ENCODE data around the gene SLC22A7. TPM values are rescaled to one million over a fixed set of nuclear protein-coding genes. Genes with fewer than 3 reads are reported as not detected.

SLC22A7 gene
- total and polyA plus RNA-seq, 2 donors from 2014 or later = 2.0 to 34.8 TPM

GRCh38 chr6:43296780-43297497, 1.1 kb upstream of the SLC22A7 start:
- H3K27ac ChIP-seq (ENCODE audit: low read depth in 2 of 2, low read length in 2 of 2) = peak overlapping the region; percentile 29 to 82
- FAIRE-seq = no peak

GRCh38 chr6:43298565-43299337, 691 bp downstream of the SLC22A7 start:
- no peak for DNase-seq
- no peak for FAIRE-seq
- H3K36me3 ChIP-seq (ENCODE audit: control insufficient read depth in 2 of 3, insufficient read depth in 3 of 3, low read length in 3 of 3) = no peaks in the 10 kb centered on the region
- peak overlapping the region in 2 of 3 donors; percentile 69 to 72 for H3K4me3 ChIP-seq (ENCODE audit: low read length in 3 of 3)
- TF ChIP-seq CTCF (IDR thresholded peaks at IDR 0.05; ENCODE audit: borderline replicate concordance, extremely low read depth, insufficient read depth) = no peak
- peak overlapping the region; percentile 44 to 82 for H3K27ac ChIP-seq (ENCODE audit: low read depth in 2 of 2, low read length in 2 of 2)
- intact Hi-C loops (cut with DNase I) = no loop called here
- H3K9ac ChIP-seq (ENCODE audit: low read length in 3 of 3) = peak overlapping the region in 1 of 3 donors; percentile 13
- peaks cover 0 to 5% (median 3%) of the 10 kb centered on the region in 3 donors for H3K4me1 ChIP-seq (ENCODE audit: control insufficient read depth in 2 of 3, insufficient read depth in 2 of 3, low read depth in 1 of 3, low read length in 3 of 3)
- H3K27me3 ChIP-seq (ENCODE audit: control insufficient read depth, insufficient read depth, low read length) = no peaks in the 10 kb centered on the region
- H3K9me3 ChIP-seq (ENCODE audit: control insufficient read depth in 2 of 3, insufficient read depth in 1 of 3, low read length in 3 of 3) = no peaks in the 10 kb centered on the region

More at GRCh38 chr6:43296780-43297497, 1.1 kb upstream of the SLC22A7 start:
- no peaks in the 10 kb centered on the region for H3K9me3 ChIP-seq (ENCODE audit: control insufficient read depth in 2 of 3, insufficient read depth in 1 of 3, low read length in 3 of 3)
- H3K27me3 ChIP-seq (ENCODE audit: control insufficient read depth, insufficient read depth, low read length) = no peaks in the 10 kb centered on the region
- H3K4me3 ChIP-seq (ENCODE audit: low read length in 3 of 3) = no peak overlapping the region
- H3K4me1 ChIP-seq (ENCODE audit: control insufficient read depth in 2 of 3, insufficient read depth in 2 of 3, low read depth in 1 of 3, low read length in 3 of 3) = peaks cover 0 to 5% (median 3%) of the 10 kb centered on the region in 3 donors
- DNase-seq = no peak
- TF ChIP-seq CTCF (IDR thresholded peaks at IDR 0.05; ENCODE audit: borderline replicate concordance, extremely low read depth, insufficient read depth) = no peak
- H3K9ac ChIP-seq (ENCODE audit: low read length in 3 of 3) = no peak overlapping the region
- intact Hi-C loops (cut with DNase I) = no loop called here
- H3K36me3 ChIP-seq (ENCODE audit: control insufficient read depth in 2 of 3, insufficient read depth in 3 of 3, low read length in 3 of 3) = no peaks in the 10 kb centered on the region

DNA sequence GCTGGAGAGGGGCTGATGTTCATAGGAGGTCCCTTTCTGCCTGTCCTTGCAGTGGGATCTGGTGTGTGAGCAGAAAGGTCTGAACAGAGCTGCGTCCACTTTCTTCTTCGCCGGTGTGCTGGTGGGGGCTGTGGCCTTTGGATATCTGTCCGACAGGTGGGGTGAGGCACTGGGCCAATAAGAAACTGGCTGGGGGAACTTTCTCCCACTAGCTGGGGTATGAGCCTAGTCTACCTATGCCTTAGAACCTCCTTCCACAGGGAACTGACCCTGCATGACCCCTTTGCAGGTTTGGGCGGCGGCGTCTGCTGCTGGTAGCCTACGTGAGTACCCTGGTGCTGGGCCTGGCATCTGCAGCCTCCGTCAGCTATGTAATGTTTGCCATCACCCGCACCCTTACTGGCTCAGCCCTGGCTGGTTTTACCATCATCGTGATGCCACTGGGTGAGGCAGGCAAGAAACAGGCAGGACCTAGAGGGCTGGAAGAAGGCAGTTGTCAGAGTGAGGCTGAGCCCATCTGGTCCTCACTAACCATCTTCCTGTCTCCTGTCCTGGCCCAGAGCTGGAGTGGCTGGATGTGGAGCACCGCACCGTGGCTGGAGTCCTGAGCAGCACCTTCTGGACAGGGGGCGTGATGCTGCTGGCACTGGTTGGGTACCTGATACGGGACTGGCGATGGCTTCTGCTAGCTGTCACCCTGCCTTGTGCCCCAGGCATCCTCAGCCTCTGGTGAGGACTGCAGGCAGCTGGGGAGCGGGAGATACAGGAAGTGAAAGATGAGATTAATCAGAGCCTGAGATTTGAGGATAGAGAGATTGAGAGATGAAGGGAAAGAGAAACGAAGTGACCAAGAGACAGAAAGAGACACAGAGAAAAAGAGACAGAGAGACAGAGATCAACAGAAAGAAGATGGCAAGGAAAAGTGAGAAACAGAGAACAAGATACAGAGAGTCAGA, 1.6 kb downstream of the SLC22A7 start:
- Histone ChIP-seq H3K9me3 (ENCODE audit: control insufficient read depth in 2 of 3, insufficient read depth in 1 of 3, low read length in 3 of 3) (no peaks in the 10 kb centered on the region), H3K4me1 (ENCODE audit: control insufficient read depth in 2 of 3, insufficient read depth in 2 of 3, low read depth in 1 of 3, low read length in 3 of 3) (peaks cover 0 to 5% (median 3%) of the 10 kb centered on the region in 3 donors), H3K4me3 (ENCODE audit: low read length in 3 of 3) (peak overlapping the region in 2 of 3 donors; percentile 69 to 72), H3K27me3 (ENCODE audit: control insufficient read depth, insufficient read depth, low read length) (no peaks in the 10 kb centered on the region), H3K9ac (ENCODE audit: low read length in 3 of 3) (peak overlapping the region in 1 of 3 donors; percentile 13), H3K27ac (ENCODE audit: low read depth in 2 of 2, low read length in 2 of 2) (peak overlapping the region in 1 of 2 donors; percentile 82), H3K36me3 (ENCODE audit: control insufficient read depth in 2 of 3, insufficient read depth in 3 of 3, low read length in 3 of 3) (no peaks in the 10 kb centered on the region)
- FAIRE-seq (no peak), DNase-seq (peak in 1 of 5 donors; percentile 32)
- TF ChIP-seq CTCF (IDR thresholded peaks at IDR 0.05; ENCODE audit: borderline replicate concordance, extremely low read depth, insufficient read depth) = no peak
- intact Hi-C loops (cut with DNase I) = no loop called here
